GM20431 (cell line): ENCODE measurements around the gene TBC1D22A.

Experiments used
- in situ Hi-C: fragments of 300-500 bp; cut with MseI, MboI; formaldehyde crosslinking; loops from one replicate; pipeline ENCODE4 v1.15.0; 2020; ENCODE audit warnings: low sequenced_read_pairs; ENCODE audit not compliant: unreplicated experiment

The TBC1D22A gene

GRCh38 chr22:47032091-47032943 lies 269.9 kb downstream of the TBC1D22A start:
- in situ Hi-C loops = no loop called here

GRCh38 chr22:47032956-47033647 lies 270.7 kb downstream of the TBC1D22A start:
- in situ Hi-C loops = no loop called here

- in situ Hi-C loops = no loop called here
Observed at GRCh38 chr22:47033648-47034000, 271.2 kb downstream of the TBC1D22A start.

GRCh38 chr22:47034076-47034808 lies 271.8 kb downstream of the TBC1D22A start:
- in situ Hi-C loops = no loop called here

- in situ Hi-C loops = no loop called here
Observed at GRCh38 chr22:47034905-47035419, 272.5 kb downstream of the TBC1D22A start.

- in situ Hi-C loops = no loop called here
Observed at GRCh38 chr22:47035425-47035881, 273.0 kb downstream of the TBC1D22A start.

- in situ Hi-C loops = no loop called here
Observed at GRCh38 chr22:47036352-47036751, 273.9 kb downstream of the TBC1D22A start.

GRCh38 chr22:47036936-47037485 lies 274.6 kb downstream of the TBC1D22A start:
- in situ Hi-C loops = no loop called here

- in situ Hi-C loops = no loop called here
Observed at GRCh38 chr22:47038206-47038835, 275.9 kb downstream of the TBC1D22A start.

- in situ Hi-C loops = no loop called here
Observed at GRCh38 chr22:47039356-47039755, 276.9 kb downstream of the TBC1D22A start.

- in situ Hi-C loops = no loop called here
Observed at GRCh38 chr22:47040486-47041270, 278.2 kb downstream of the TBC1D22A start.

- in situ Hi-C loops = no loop called here
Observed at GRCh38 chr22:47041271-47042115, 279.0 kb downstream of the TBC1D22A start.

GRCh38 chr22:47042116-47042825 lies 279.8 kb downstream of the TBC1D22A start:
- in situ Hi-C loops = no loop called here

- in situ Hi-C loops = no loop called here
Observed at GRCh38 chr22:47042861-47043496, 280.5 kb downstream of the TBC1D22A start.

- in situ Hi-C loops = no loop called here
Observed at GRCh38 chr22:47043835-47044721, 281.6 kb downstream of the TBC1D22A start.
